Stimulated activated CD8-positive, alpha-beta memory T cell treated with anti-CD3 and anti-CD28 coated beads, Interleukin-12 subunit alpha, Interleukin-12 subunit beta, amount 100 ng/mL, for 24 hours (primary cell): Measurements from ENCODE around the gene MATN3.
"Not testable (repeated sequence)": the region's sequence is repeated elsewhere in the genome, so short reads cannot be mapped to it uniquely, and the experiment has no call there.

ENCODE experiments used
- DNase-seq: peaks from one replicate; pipeline ENCODE4 v3.0.0-alpha.2; 2020; ENCODE audit errors: extremely low read depth

The MATN3 gene, protein sequence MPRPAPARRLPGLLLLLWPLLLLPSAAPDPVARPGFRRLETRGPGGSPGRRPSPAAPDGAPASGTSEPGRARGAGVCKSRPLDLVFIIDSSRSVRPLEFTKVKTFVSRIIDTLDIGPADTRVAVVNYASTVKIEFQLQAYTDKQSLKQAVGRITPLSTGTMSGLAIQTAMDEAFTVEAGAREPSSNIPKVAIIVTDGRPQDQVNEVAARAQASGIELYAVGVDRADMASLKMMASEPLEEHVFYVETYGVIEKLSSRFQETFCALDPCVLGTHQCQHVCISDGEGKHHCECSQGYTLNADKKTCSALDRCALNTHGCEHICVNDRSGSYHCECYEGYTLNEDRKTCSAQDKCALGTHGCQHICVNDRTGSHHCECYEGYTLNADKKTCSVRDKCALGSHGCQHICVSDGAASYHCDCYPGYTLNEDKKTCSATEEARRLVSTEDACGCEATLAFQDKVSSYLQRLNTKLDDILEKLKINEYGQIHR

DNA sequence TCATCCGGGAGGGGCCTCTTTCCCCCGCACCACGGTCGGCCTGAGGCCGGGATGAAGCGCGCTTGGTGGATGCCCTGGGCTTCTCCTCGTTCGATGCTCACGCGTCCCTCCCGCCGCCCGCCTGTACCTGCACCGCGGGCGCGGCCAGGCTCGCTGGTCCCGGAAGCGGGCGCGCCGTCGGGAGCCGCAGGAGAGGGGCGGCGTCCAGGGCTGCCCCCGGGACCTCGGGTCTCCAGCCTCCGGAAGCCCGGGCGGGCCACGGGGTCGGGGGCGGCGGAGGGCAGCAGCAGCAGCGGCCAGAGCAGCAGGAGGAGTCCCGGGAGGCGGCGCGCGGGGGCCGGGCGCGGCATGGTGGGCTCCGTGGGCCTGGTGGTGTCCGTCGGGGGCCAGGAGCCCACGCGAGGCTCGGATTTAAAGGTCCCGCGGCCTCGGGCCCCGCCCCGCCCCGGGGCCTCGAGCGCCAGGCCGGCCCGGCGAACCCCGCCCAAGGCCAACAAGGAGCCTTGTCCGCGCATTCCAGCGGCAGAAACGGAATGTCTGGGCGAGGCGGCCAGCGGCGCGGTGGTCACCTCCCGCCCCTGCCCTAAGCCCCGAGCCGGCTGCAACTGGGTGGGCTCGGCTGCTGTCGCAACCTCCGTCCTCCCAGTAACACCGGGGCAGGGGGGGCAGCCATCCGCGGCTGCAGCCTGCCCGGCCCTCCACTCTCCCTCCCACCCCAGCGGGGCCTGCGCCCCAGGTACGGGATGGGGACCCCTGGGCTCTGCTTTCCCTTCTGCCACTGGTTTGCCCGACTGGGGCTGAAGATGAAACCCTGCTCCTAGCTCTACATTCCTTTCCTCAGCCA, at the start of gene MATN3:
Gene MATN3, minus strand, starts transcription at position 387 of the 844 bp plus-strand sequence. Its CDS starts 37 bp downstream, at position 350.
- no peak for DNase-seq

DNA sequence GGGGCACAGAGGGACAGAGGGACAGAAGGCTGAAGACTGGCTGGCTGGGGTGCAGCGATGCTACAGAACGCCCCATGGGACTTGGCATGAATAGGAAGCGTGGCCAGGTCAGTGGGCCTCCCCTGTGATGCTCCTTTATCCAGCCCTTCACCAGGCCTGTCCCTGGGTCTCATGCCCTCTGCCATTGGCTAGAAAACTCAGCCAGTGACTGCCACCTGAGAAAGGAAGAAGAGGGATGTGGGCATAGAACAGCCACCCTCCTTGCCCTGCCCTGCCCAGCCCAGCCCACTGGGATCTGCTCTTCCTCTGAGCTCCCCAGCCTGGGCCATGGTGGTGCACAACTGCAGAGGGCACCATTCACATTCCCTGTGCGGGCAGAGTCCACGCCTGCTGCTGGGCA, 49.5 kb upstream of the MATN3 start:
- no peak for DNase-seq

DNA sequence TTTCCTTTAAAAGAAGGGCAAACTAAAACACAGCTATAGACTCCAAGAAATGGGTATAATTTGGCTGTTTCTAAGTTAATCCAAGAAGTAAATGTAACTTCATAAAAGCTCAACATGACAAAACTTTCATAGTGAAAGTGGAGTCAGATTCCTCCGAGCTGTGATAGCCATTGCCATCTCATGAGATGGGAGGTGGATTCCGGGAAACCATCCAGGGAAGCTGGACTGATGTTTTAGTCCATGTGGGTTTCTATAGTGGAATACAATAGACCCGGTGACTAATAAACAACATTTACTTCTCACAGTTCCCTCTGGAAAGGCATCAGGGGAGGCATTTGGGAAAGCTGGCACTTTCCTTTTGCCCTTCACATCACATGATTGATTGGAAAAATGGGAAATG, 49.0 kb upstream of the MATN3 start:
- DNase-seq: no peak

DNA sequence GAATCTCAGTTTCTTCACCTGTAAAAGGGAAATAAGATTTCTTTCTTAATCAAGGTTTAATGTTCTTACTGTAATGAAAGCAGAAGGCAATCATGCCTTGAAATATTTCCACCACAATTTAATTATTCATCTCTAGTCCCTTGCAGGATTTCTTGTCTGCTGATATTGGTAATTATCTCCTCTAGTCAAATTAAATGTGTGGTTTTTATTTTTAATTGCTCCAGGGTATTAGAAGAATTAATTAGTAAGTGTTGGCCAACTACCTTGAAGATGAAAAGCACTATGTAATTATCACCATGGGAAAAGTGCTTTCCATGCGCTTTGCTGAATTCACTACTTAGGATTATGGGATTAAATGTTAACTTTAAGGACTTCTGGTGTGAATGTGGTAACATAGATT, 47.6 kb upstream of the MATN3 start:
- DNase-seq: no peak

GRCh38 chr2:20057268-20057667, 44.8 kb upstream of the MATN3 start:
- DNase-seq: no peak

DNA sequence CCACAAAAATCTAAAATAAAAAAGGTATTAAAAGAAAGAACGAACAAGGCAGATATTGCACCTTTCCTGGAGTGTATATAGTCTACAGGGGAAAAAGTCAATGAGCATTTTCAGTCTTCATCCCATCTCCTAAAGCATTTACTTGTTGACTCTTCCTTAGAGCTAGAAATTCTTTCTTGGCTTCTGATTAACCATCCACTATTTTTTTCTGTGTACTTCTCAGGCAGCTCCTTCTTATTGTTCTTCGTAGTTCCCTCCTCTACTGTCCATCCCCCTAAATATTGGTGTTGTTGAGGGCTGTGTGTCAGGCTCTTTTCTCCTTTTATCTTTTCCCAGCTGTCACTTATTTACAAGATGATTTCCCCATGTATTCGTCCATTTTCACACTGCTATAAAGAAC, 42.5 kb upstream of the MATN3 start:
- DNase-seq: no peak

DNA sequence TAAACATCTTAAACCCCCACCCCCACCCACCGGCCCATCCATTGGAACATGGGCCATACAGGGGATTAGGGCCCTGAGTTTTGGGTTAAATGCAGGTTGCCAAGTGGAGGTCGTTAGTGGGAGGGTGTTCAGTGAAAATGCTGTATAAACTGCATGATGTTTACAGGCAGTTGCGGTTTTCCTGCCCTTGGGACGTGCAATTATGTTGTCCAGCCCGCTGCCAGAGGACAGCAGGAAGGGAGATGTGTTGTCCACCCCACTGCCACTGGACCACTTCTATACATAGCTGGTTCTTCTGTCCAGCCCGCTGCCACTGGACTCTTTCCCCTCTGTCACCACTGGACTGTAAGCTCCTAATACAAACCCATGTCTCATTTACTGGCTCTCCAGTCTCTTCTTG, 41.7 kb upstream of the MATN3 start:
- DNase-seq: no peak

DNA sequence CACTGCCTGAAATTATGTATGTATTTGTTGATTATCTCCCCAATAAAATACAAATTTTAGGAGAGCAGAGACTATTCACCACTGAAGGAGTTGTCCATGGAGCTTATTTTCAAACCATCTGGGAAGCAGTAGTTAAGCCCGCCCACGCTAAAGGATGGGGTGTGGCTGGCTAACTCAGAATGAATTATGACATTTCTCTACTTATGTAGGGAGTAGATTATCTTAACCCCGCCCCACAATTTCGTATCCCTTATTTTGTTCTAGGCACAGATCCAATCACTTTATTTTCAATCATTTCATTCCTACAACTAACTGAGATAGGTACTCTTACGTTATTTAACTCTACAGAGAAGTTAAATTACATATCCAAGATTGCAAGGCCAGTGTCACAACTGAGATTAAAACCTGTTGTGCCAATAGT, 40.4 kb upstream of the MATN3 start:
- no peak for DNase-seq

- no peak for DNase-seq
These were observed 39.9 kb upstream of the MATN3 start for GRCh38 chr2:20052229-20052851.

DNA sequence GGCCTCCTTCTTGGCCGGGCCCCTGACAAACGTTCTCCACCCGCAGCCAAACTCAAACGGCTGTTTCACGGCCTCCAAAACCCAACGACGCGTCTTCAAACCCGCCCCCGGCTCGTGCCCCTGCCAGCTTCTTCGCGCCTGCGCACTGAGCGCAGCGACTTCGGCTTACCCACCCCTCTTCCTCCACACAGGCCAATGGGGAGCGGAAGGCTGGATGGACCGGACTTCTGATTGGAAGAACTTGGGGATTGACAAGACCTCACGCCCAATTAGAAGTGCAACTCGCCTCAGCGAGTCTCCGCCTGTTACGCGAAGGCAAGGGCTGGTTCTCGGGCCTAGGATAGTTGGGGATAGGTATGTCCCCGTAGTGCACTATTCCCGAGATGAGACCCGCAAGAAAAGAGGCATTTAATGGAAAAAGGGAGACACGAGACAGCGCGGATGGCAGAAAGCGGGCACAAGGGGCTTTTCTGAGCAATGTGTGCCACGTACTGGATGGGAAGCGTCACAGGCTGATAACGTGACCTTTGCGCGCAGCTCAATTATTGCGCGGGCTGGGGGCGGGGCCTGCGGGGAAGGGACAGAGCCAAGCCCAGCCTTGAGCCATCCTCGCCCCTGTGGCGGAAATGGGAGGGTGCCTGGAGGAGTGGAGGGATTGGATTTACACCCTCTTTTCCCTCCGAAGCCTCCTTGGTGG, 39.2 kb upstream of the MATN3 start, which contains the start of gene LAPTM4A:
Gene LAPTM4A, minus strand, starts transcription at position 97 of the 697 bp plus-strand sequence. CDS start 108 bp downstream, outside the sequence.
- peak; percentile 96 for DNase-seq

- no peak for DNase-seq
These were observed 38.4 kb upstream of the MATN3 start for GRCh38 chr2:20050646-20051531.

DNA sequence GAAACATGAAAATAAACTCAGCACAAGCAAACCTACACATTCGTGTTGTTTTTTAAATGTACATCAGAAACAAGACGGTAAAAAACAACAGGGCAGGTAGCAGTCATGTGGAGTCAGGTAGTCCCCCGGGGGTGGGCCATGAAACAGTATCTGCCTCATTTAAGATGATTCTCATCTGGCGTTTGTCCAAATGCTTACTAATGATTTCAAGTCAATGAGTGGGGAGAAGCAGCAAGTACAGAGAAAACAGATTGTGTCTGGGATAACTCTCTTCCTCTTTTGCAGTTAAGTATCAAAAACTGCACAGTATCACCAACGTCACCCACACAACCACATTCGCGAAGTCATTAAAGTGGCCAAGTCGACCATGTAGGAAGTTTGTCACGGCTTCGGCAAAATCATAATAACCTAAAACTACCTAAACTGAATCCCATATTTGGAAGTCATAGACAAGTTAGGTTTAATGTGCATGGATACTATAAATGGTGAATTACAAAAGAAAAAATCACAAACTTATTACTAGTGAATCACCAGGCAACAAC, 37.7 kb upstream of the MATN3 start:
- no peak for DNase-seq

- no peak for DNase-seq
These were observed 37.2 kb upstream of the MATN3 start for GRCh38 chr2:20049637-20050036.

DNA sequence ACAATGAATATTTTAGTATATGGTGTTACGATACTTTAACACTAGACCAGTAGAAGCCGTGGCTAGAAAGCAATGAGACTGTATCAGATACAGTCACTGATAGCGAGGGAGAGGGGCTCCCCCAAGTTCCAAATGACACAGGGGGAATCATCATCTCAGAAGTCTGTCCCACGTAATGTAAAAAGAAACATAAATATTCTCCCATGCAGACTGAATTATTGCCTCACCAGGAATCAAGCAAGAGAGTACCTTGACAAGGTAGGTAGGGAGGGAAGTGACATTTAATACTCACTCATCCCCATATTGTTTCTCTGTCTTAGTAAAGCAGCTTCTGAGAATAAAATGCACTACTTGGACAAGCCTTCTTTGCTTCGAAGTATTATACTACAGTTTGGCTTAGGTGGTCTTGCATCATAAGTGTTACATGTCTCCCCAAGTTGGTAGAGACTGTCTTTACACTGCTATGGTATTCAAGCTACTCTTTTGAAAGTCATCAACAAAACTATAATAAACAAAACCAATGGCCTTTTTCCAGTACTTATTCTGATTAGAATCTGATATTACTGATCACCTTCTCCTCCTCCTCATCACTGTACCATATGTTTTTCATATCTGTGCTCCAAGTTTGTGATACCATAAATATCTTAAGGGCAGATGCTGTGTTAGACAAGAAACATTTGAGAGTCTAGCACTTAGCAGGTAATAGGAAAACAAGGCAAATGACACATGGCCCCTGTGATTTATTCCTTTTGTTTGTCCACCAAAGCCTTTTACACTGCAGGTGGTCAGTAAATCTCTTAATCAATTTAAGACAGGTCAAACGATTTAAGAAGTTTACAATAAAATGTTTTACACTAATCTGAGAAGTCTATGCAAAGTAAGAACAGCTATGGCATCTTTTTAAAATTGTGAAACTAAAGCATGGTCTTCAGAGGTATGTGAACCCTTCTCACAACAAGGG, 36.3 kb upstream of the MATN3 start:
- DNase-seq: no peak

DNA sequence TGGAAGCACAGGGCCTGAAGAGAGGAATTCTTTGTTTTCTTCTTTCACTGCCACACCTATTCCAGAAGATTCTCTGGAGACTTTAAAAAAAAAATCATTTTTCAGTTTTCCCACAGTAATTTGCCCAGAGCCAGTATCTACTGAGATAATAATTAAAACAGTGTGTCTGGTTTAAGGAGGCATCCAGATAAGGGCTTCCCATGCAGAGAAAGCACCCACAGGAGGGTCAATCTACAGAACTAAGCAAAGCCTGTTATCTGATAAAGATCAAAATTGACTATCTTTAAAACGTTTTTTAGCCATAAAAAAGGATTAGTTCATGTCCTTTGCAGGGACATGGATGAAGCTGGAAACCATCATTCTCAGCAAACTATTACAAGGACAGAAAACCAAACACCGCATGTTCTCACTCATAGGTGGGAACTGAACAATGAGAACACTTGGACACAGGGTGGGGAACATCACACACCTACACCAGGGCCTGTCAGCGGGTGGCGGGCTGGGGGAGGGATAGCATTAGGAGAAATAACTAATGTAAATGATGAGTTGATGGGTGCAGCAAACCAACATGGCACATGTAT, 33.3 kb upstream of the MATN3 start:
- DNase-seq: not testable (repeated sequence)

- DNase-seq: no peak
These were observed 32.3 kb upstream of the MATN3 start for GRCh38 chr2:20044778-20045177.

- DNase-seq: no peak
These were observed 30.1 kb upstream of the MATN3 start for GRCh38 chr2:20042531-20042930.

- DNase-seq: no peak
These were observed 28.2 kb upstream of the MATN3 start for GRCh38 chr2:20040489-20041172.
